ENCODE measurements around the gene FDX1. TPM values are rescaled to one million over a fixed set of nuclear protein-coding genes. Genes with fewer than 3 reads are reported as not detected.

The FDX1 gene
- total and polyA plus RNA-seq, 11 donors = 12.3 to 28.5 (median 21.1) TPM

DNA sequence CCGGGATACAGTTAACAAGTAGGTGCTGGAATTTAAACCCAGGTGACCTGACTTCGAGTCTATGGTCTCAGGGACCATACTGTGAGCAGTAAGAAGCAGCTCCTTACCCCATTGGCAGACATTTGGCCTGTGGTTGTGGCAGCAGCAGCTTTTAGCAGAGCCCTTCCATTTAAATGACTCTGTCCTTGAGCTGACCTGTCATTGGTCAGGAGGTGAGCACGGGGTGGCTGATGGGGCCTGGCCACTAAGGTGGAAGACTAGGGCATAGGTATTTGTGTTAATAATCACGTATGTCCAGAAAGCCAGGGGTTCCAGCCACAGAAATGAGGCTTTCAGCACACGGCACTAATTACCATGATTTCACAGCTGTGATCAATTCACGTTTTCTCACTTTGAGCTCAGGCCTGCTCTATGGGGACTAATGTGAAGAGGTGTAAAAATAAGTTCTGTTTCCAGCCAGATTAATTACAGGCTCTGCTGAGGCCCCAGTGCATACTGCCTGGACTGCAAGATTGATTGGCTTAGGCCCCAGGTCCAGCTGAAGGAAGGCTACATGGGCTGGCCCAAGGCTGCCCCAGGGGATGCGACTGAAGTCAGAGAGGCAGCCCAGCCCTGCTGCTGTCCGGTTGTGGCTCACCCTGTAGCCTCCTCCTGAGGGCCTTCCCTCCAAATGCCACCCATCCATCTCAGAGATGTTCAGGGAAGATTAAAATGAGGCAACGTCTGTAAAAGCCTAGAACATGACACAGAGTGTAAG is 76.0 kb downstream of the FDX1 start:
- ATAC-seq = peak in 2 of 4 donors; percentile 24 to 36
- peak in 1 of 5 donors; percentile 44 for DNase-seq

DNA sequence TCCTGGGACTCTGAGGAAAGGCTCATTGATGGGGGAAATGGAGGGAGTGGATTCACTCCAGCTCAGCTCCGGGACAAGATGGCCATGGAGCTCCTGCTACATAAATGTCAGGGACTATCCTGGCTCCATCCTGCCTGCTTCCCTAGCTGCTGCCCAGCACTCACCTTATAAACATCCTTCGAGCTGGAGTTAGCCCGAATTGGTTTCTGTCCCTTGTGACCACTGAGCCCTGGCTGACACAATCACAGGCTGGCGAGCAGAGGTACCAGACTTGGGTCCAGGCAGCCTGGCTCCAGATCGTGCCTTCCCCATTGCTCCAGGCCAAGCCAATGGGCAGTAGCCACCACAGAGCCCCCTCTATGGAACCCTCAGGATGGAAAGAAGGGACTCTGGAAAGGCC is 77.6 kb downstream of the FDX1 start:
- 87 to 94% (median 89%) methylated on average over 5 of the region's 5 CpGs for WGBS, 4 donors
- no peak for DNase-seq
- ATAC-seq = no peak
- intact Hi-C loops (cut with DNase I) = no loop called here
- no peaks in the 10 kb centered on the region for H3K9me3 ChIP-seq
- no peaks in the 10 kb centered on the region for H3K36me3 ChIP-seq
- no peaks in the 10 kb centered on the region for H3K4me1 ChIP-seq
- TF ChIP-seq, protein P1, sequence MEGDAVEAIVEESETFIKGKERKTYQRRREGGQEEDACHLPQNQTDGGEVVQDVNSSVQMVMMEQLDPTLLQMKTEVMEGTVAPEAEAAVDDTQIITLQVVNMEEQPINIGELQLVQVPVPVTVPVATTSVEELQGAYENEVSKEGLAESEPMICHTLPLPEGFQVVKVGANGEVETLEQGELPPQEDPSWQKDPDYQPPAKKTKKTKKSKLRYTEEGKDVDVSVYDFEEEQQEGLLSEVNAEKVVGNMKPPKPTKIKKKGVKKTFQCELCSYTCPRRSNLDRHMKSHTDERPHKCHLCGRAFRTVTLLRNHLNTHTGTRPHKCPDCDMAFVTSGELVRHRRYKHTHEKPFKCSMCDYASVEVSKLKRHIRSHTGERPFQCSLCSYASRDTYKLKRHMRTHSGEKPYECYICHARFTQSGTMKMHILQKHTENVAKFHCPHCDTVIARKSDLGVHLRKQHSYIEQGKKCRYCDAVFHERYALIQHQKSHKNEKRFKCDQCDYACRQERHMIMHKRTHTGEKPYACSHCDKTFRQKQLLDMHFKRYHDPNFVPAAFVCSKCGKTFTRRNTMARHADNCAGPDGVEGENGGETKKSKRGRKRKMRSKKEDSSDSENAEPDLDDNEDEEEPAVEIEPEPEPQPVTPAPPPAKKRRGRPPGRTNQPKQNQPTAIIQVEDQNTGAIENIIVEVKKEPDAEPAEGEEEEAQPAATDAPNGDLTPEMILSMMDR (IDR thresholded peaks at IDR 0.05) = no peak
- no peak for TF ChIP-seq POLR2A (IDR thresholded peaks at IDR 0.05)
- H3K4me3 ChIP-seq = no peak overlapping the region
- H3K27ac ChIP-seq = no peak overlapping the region
- H3K27me3 ChIP-seq = no peaks in the 10 kb centered on the region

More for the DNA sequence above, 76.0 kb downstream of the FDX1 start:
- intact Hi-C loops (cut with DNase I) = no loop called here
- Histone ChIP-seq H3K4me3 (no peak overlapping the region), H3K9me3 (peaks cover 0 to 14% (median 0%) of the 10 kb centered on the region in 12 donors), H3K27ac (no peak overlapping the region), H3K36me3 (no peaks in the 10 kb centered on the region), H3K27me3 (no peaks in the 10 kb centered on the region), H3K4me1 (no peaks in the 10 kb centered on the region)
- WGBS, 4 donors = 65 to 71% (median 67%) methylated on average over 9 of the region's 9 CpGs
- TF ChIP-seq POLR2A (IDR thresholded peaks at IDR 0.05) = no peak
- TF ChIP-seq, protein P1 (IDR thresholded peaks at IDR 0.05) = no peak

DNA sequence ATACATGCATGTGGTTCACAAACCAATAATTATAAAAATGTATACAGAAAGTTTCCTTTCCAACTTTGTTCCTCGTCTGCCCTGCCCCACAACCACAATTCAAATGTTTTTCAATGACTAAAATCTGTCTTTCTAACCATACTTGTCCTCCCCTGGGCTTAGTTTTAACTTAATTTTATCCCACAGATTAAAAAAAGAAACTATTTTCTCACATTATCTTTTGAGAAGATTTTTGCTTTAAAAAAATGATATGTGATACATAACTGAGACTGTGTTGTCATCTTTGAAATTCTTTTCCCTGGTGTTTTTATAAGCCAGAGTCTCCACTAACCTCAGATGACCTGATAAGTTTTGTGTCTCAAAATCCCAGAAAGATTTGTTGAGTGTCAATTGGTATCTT is 79.0 kb downstream of the FDX1 start:
- 64 to 74% (median 70%) methylated on average over 1 of the region's 1 CpG for WGBS, 4 donors

DNA sequence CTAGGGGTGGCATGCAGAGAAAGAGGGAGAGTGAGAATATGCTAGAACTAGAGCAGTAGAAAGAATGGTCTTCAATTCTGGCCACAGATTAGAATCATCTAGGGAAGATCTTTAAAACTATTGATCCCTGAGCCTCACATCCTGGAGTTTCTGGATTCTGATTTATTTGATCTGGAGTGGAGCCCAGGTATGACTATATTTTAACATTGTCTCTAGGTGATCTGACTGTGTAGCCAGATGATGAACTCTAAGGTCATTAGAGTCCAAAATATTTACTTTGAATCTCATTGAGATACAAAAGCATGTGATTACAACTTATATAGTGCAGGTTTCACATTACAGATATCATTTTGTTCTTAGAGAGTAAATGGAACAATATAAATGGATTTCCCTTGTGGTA is 79.7 kb downstream of the FDX1 start:
- no peaks in the 10 kb centered on the region for H3K9me3 ChIP-seq
- H3K4me1 ChIP-seq = peaks cover 0 to 3% (median 0%) of the 10 kb centered on the region in 12 donors
- H3K4me3 ChIP-seq = no peak overlapping the region
- no peak for DNase-seq
- intact Hi-C loops (cut with DNase I) = no loop called here
- no peak overlapping the region for H3K27ac ChIP-seq
- no peaks in the 10 kb centered on the region for H3K36me3 ChIP-seq
- H3K27me3 ChIP-seq = no peaks in the 10 kb centered on the region
- ATAC-seq = no peak
- TF ChIP-seq POLR2A (IDR thresholded peaks at IDR 0.05) = no peak
- TF ChIP-seq, protein P1 (IDR thresholded peaks at IDR 0.05) = no peak

More for the DNA sequence above, 79.0 kb downstream of the FDX1 start:
- no peaks in the 10 kb centered on the region for H3K36me3 ChIP-seq
- H3K27me3 ChIP-seq = no peaks in the 10 kb centered on the region
- intact Hi-C loops (cut with DNase I) = no loop called here
- peaks cover 0 to 2% (median 0%) of the 10 kb centered on the region in 12 donors for H3K4me1 ChIP-seq
- no peak overlapping the region for H3K27ac ChIP-seq
- TF ChIP-seq POLR2A (IDR thresholded peaks at IDR 0.05) = no peak
- TF ChIP-seq, protein P1 (IDR thresholded peaks at IDR 0.05) = no peak
- H3K4me3 ChIP-seq = no peak overlapping the region
- no peak for DNase-seq
- ATAC-seq = no peak
- no peaks in the 10 kb centered on the region for H3K9me3 ChIP-seq
